Daoy (cell line): ENCODE results near the gene RDH11. TPM values are rescaled to one million over a fixed set of nuclear protein-coding genes. Genes with fewer than 3 reads are reported as not detected.
A peak's percentile ranks its signal among the peaks of the same experiment; 100 is the strongest.

Experiments
- DNase-seq: peaks from one replicate; pipeline ENCODE4 v3.0.0-alpha.2; 2015; ENCODE audit warnings: low read depth
- total RNA-seq: library from RNA; depleted of rRNA; stranded (reverse); fragments of >200 nt; shearing (Covaris generic); gene quantifications from 2 replicates; pipeline ENCODE4 v1.2.3, GENCODE V29; 2014

RDH11 gene
- total RNA-seq, 1 experiment from 2014 or later, result 97.4 TPM

DNA sequence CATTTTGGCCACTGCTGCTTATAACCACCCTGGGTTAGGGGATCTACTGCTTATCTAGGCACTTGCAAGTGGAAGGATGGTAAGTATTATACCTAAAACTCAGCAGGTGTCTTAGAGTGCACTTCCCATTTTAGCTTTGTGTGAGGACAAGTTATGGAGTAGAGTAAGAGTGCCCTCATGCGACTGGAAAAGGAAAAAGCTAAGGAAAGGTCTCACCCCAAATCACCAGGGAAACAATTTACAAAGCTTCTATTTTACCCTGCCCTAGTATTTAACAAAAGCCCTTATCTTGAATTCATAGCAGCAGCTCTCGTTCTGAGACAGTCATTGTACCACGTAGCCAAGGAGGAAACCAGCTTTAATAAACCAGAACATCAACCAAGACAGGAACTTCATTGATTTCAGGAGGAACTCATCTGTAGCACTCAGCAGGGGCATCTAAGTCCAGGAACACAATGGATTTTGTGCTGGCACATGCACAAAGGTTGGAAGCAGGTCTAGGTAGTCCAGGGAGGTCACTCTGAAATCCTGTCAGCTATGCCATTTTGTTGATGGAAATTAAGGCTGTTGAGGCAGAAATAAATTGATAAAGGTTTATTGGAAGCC, 9.0 kb upstream of the RDH11 start:
- DNase-seq, result peak; percentile 61

DNA sequence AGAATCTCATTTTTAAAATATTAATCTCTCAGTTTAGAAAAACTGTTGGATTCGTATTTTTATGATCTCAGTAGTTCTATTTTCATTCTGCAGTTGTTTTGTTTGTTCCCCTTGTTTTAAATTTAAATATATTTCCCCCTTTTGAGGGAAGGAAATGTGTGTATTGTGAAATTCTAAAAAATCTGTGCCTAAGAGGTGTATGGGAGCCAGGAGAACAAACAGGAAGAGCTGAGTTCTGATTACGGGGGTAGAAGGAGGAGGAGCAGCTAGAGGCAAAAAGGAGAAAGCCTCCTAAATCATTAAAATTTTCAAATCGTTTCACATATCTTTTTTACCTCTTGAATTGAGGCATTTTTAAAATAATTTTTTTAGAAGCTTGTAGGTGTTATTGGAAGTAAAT, 8.4 kb upstream of the RDH11 start:
- DNase-seq, result no peak

DNA sequence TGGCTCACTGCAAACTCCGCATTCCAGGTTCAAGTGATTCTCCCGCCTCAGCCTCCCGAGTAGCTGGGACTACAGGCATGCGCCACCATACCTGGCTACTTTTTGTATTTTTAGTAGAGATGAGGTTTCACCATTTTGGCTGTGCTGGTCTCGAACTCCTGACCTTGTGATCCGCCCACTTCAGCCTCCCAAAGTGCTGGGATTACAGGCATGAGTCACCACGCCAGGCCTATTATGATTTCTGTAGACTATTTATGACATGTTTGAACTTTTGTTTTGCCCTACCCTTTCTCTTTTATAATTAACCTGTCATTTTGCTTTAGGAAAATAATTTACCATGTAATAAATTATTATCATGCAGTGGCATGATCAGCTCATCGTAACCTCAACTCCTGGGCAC, 5.9 kb upstream of the RDH11 start, which contains the start of gene RDH12:
Gene RDH12 (plus strand): TSS at position 395 of the 400 bp plus-strand sequence. CDS start 20,757 bp downstream, outside the sequence.
- peak; percentile 14 for DNase-seq

DNA sequence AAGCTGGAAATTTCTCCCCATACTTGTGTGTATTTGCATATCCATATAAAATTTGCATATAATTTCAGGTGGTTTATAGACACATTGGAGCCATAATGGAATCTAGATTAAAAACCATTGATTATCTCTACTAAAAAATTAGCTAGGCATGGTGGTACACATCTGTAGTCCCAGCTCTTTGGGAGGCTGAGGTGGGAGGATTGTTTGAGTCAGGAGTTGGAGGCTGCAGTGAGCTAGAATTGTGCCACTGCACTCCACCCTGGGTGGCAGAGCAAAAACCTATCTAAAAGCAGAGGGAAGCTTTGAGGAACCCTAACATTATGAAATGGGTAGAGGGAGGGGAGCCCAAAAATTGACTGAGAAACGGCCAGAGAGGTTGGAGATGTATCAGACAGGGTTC, 2.6 kb upstream of the RDH11 start:
- DNase-seq, result no peak

DNA sequence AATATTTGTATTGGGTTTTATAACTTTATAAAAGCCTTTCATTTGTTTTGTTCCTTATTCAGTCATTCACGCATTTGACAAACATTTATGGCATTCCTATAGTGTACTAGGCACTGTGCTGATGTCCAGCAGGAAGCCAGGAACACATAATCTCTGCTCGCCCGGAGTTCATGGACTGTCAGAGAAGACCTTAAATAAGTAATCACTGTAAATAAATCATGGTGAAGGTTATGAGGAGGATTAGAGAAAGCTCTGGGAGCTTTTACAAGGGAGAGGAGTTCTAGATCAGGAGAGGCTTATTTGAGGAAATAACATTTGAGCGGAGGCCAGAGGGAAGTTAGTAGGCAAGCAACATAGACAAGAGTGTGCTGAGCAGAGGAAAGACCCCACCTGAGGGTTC, 1.4 kb upstream of the RDH11 start:
- DNase-seq, result no peak

DNA sequence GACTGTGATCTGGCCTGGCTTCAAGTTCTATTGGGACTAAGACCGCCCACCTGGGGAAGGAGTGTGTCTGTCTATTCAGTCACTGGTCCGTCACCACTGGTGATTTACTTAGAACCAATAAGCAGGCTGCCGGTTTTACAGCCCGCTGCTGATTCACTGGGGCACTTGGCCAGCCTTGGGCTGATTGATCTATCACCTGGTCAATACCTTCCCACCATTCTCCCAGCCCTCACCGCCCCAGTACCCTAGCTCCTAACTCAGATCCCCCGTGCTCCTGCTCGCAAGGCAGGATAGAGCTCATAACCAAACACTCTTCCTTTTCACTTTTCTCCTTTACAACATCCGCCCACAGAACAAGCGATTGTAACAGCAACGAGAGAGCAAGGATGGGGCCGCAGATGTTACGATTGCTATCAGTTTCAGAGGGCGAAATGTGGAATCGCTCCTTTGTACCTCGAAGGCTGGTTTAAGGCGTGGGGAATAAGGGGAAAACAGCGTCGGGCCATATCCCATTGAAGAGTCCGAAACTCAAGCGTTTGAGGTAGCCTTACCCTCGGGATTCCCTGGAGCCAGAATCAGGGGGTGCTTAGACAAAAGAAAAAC, 672 bp downstream of the RDH11 start:
- peak; percentile 93 for DNase-seq

DNA sequence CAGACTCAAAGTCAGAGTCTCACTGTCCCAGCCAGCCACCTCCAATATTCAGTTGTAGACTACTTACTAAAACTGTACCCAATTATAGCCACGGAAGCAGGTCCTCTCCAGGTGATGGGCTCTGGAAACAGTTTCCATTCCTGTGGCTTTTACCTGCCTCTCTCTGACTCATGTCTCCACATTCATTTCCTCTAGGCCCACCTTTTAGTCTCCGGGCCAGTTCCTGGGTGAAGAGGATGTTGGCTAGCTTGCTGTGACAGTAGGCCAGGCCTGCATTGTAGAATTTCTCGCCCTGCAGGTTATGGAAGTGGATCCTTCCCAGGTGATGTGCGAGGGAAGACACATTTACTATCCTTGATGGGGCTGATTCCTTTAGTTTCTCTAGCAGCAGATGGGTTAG, 5.6 kb downstream of the RDH11 start:
- DNase-seq, result no peak

DNA sequence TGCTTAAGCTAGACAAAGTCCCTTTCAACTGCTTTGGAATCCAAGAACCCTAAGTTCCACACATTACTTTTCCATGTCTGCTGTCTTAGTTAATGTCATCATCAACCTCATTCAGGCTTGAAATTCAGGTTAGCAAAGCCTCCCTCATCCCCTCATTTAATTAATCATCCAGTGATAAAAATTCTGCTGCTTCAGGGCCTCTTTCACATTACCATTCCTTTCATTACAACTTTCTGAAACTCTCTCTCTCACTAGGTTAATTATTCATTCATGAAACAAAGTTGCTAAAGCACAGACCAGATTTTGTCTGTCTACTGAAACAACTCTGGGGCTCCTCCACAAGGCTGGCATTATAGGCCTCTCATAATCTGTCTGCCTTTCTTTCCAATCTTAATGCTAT, 11.7 kb downstream of the RDH11 start:
- DNase-seq, result no peak

DNA sequence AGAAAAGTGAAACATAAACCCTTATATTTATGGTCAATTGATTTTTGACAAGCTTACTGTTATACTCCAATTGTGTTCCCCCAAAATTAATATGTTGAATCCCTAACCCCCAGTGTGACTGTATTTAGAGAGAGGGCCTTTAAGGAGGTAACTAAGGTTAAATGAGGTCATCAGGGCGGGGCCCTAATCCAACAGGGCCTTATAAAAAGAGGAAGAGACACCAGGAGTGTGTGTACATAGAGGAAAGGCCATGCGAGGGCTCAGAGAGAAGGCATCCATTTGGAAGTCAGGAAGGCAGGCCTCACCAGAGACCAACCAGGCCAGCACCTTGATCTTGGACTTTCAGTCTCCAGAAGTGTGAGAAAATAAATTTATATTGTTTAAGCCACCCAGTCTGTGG, 14.6 kb downstream of the RDH11 start:
- DNase-seq, result no peak

DNA sequence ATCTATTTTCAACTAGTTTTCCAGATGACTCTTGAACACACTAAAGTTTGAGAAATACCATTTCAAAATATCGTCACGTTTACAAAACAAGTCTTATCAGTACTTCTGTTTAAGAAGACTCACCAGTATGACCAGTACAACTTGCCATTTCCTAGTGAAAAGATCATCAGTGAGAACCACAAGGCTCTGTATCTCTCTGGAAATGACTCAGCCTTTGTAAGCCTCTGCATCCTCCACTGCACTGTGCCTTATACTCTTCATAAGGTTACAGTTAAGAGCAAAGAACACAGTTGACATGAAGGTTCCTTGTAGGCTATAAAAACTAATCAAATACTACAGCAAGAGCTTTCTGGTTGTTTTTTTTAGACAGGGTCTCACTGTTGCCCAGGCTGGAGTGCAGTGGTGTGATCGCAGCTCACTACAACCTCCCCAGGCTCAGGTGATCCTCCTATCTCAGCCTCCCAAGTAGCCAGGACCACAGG, 15.4 kb downstream of the RDH11 start:
- peak; percentile 63 for DNase-seq

DNA sequence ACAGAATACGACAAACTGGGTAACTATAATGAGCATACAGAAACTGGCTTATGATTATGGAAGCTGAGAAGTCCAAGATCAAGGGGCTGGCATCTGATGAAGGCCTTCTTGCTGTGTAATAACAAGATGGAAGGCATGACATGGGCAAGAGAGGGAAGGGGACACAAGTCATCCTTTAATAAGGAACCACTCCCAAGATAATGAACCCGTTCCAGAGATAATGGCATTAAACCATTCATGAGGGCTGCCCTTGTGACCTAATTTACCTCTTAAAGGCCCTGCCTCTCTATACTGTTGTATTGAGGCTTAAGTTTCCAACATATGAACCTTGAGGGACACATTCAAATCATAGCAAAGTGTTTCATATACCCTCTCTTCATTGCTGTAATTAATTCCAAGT, 16.6 kb downstream of the RDH11 start:
- no peak for DNase-seq

DNA sequence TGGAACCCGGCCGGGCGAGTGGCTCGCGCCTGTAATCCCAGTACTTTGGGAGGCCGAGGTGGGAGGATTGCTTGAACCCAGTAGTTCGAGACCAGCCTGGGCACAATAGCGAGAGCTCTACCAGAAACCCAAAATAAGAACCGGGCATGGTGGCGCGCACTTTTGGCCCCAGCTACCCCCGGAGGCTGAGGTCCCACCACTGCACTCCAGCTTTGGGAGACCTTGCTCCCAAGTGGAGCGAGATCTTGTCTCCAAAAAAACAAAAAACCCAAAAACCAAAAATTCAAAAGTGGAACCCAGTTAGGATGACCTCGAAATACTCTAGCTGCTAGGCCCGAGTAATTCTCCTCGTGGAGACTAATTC, 20.4 kb downstream of the RDH11 start:
- DNase-seq, result no peak

DNA sequence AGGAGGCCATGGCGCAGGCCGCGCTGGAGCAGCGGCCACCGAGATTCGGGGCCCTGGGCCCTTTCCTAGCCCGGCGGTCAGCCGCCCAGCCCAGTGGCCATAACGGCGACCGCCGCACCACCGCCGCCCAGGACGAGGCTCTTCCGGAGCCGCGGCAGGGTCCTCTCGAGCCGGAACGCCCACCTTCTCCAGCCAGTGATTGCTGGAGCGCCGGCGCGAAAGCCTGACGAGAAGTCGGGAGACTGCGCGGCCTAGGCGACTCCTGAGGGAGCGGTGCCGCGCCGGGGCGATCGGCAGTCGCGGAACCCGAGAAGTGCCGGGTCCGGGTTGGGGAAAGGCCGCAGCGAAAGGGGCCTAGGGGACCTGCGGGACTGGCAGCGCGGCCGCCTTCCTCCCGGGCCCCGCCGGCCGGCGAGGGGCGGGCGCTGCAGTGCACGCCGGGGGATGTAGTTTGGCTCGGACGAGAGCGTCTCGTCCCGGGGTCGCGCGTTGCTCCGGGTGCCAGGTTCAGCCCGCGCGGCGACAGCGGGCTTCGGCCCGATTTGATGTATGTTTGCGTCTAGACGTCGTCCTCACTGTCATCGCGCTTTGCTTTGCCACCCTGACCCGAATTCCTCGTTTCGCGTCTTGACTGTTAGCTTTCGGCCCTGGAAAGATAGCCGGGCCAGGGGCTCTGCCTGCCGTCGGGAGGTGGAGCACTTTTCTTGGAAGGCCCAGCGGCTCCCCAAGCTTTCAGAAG, 20.9 kb downstream of the RDH11 start, which contains the start of gene VTI1B:
Gene VTI1B (minus strand): TSS at position 153 of the 739 bp plus-strand sequence. CDS start 143 bp downstream, at position 10.
- DNase-seq, result peak; percentile 88

DNA sequence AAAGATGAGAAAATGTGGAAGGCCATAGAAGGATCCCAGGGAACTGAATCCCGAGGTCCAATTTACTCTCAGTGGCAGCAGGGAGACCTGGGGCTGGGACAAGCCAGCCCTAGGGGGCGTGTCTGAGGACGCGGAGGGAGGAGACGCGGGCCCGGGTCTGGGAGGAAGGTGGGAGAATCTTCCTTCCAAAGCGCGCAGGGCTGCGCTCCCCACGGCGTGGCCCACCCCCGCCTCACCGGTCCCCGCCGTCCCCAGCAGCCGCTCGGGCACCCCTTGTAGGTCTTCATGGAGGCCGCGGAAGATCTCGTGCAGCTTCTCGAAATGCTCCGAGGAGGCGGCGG, 21.5 kb downstream of the RDH11 start:
- peak; percentile 83 for DNase-seq

DNA sequence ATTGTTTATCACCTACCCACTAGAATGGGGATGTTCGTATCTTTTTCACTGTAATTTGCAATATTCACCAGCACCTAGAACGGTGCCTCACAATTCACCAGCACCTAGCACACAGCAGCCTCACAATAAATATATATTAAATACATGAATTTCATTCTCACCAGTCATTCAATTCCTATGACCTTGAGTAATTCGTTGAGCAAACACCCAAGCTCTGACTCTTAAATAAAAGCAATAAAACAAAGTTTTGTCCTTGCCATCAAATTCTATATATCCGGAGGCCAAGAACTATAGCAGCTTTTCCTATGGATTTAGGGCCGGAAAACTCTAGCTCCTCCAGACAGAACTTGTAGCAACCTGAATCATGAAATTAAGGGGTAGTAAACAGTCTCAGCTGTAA, 22.1 kb downstream of the RDH11 start:
- DNase-seq, result no peak

DNA sequence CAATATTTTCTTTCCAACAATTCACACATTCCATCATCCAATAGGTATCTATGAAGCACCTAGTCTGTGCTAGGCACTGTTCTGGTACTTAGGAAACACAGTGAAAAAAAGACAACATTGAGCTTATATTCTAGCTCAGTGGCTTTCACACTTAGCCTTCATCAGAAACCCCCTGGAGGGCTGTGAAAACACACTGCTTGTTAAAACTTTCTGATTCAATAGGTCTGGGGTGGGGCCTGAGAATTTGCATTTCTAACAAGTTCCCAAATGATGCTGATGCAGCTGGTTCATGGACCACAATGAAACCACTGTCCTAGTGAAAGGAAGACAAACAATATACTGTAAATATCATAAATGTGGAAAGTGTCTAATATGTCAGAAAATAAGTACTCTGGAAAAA, 27.0 kb downstream of the RDH11 start:
- no peak for DNase-seq

DNA sequence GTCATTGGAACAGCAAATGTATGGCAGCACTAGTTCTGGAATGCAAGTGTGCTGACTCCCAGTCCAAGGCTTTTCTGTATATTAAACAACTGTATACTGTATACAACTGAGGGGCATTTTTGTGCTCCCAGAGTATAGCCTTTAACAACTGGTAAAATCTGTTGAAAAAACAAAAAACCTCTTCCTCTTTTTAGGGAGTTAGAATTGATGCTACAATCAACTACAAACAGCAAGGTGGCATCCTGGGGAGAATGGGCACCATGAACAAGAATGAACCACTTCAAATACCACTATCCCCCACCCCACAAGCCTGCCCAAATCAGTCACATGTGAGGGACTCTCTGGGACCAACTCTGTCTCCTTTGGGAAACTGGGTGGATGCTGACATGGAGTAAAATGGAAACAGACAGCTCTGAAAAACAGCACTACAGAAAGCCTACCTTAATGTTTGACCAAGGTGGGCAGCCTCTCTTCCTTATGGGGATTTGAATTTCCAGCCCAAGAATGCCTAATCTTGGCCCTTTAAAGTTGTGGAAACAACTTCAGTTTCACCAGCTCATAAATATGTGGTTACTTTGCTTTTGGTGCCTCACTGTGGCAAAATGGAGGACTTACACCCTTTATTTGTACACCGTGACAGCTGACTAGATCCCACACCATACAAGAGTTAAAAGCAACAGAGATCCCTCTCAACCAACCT, 28.7 kb downstream of the RDH11 start:
- DNase-seq, result peak; percentile 46

DNA sequence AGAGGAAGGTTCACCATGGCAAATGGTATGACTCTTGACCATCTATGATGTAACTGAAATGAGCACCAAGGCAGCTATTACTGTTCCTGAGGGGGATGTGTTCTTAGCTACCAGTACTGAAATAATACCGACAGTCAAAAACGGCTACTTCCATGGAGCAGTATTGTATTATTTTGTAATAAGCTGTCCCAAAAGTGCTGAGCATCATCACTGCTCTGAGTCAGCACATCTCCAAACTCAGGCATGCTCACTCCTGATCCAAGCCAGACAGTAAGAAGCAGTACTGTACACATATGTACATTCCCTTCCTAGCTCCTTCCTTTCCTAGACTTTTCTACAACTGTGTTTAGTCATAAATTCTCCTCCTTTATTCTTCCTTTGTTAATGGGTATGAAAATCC, 29.7 kb downstream of the RDH11 start:
- DNase-seq, result no peak

DNA sequence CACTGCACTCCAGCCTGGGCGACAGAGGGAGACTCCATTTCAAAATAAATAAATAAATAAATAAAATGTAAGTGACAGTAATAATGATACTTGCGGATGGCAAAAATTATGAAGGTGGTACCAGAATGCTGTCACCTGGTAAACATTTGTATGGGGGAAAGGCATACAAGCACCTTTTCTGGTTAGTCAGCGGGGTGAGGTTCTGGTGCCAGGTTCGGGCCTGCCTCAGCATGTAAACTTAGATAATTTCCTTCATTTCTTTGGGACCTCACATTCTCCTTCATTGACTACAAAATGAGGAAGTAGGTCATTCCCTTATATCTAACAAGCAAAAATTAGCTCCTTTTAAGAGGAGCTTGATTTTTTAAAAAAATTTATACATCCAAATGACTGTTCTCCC, 31.9 kb downstream of the RDH11 start:
- DNase-seq, result no peak

DNA sequence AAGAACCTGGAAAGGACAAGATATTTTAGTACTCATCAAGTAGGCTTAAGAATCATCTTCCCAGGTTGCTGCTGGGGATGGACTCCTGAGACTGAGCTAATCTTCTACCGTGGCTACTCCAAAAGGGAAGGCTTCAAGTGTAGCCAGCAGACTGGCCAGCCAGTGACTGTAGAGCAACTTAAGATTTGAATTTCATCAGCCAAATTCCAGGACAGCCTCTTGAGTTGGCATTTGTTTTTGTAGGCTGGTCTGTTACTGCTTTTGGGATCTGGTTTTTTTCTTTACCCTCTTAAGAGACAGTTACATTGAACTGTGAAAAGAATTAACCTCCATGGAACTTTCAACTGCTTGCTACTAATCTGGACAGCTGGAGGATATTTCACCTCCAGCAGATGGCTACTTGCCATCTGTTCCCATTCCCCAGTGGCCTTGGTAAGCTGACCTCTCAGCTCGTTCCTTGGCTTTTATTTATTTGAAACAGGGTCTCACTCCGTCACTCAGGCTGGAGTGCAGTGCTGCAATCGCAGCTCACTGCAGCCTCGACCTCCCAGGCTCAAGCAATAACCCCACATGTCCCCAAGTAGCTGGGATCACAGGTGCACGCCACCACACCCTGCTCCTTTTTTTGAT, 41.8 kb downstream of the RDH11 start:
- no peak for DNase-seq

DNA sequence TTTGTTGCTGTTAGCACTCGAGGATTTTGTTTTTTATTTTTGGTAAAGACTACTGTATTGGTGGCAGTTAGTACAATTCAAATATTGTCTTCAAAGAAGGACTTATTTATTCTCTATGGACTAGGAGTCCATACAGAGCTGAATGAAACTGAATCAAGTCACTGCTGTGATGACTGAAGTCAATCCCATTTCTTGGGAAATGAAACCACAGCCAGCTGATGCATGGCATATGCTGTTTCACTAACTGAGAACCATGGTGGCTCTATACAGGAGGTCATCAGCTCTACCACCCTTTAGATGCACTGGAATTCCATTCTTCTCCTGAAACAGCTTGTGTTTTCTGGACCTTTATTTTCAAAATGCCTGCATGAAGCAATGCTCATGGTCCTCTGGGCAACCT, 43.4 kb downstream of the RDH11 start:
- no peak for DNase-seq

DNA sequence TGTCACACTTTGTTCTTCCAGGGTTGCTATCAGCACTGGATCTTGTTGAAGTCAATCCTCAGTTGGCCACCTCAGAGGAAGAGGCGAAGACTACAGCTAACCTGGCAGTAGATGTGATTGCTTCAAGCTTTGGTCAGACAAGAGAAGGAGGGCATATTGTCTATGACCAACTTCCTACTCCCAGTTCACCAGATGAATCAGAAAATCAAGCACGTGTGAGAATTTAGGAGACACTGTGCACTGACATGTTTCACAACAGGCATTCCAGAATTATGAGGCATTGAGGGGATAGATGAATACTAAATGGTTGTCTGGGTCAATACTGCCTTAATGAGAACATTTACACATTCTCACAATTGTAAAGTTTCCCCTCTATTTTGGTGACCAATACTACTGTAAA, 44.9 kb downstream of the RDH11 start:
- DNase-seq, result no peak
